GM19468 (cell line): ENCODE data around the gene CDC42BPB.

Source experiments
- ATAC-seq: cut with Tn5 transposase; IDR thresholded peaks from one replicate; pipeline ENCODE4 v1.9.1; 2021; ENCODE audit warnings: mild to moderate bottlenecking, moderate library complexity, moderate number of reproducible peaks; ENCODE audit not compliant: unreplicated experiment; ENCODE audit errors: extremely low read depth

CDC42BPB gene

GRCh38 chr14:103057372-103058163 is at the start of gene CDC42BPB:
CDC42BPB (minus strand) TSS chr14:103057549; CDS start chr14:103057173, 376 bp downstream.
- peak; percentile 58 for ATAC-seq

GRCh38 chr14:103105580-103106150 is 48.3 kb upstream of the CDC42BPB start:
- ATAC-seq = no peak

- ATAC-seq = no peak
Observed at GRCh38 chr14:103104654-103105452, 47.5 kb upstream of the CDC42BPB start.

- no peak for ATAC-seq
Observed at GRCh38 chr14:103104389-103104653, 47.0 kb upstream of the CDC42BPB start.

- no peak for ATAC-seq
Observed at GRCh38 chr14:103103461-103104388, 46.4 kb upstream of the CDC42BPB start.

GRCh38 chr14:103102689-103103260 is 45.4 kb upstream of the CDC42BPB start:
- ATAC-seq = no peak

GRCh38 chr14:103101963-103102688 is 44.8 kb upstream of the CDC42BPB start:
- no peak for ATAC-seq

GRCh38 chr14:103101257-103101962 is 44.1 kb upstream of the CDC42BPB start:
- ATAC-seq = no peak

- no peak for ATAC-seq
Observed at GRCh38 chr14:103100281-103101121, 43.2 kb upstream of the CDC42BPB start.

- ATAC-seq = no peak
Observed at GRCh38 chr14:103099733-103100280, 42.5 kb upstream of the CDC42BPB start.

- no peak for ATAC-seq
Observed at GRCh38 chr14:103099081-103099732, 41.9 kb upstream of the CDC42BPB start.

GRCh38 chr14:103097994-103098957 is 40.9 kb upstream of the CDC42BPB start:
- no peak for ATAC-seq

- no peak for ATAC-seq
Observed at GRCh38 chr14:103097244-103097993, 40.1 kb upstream of the CDC42BPB start.

- ATAC-seq = no peak
Observed at GRCh38 chr14:103096387-103096786, 39.0 kb upstream of the CDC42BPB start.

GRCh38 chr14:103095210-103095778 is 37.9 kb upstream of the CDC42BPB start:
- no peak for ATAC-seq
